ENCODE measurements around the gene ZFP57. TPM values are rescaled to one million over a fixed set of nuclear protein-coding genes. Genes with fewer than 3 reads are reported as not detected.

ZFP57 gene
- total RNA-seq, 4 donors from 2014 or later = not detected

- Histone ChIP-seq H3K9me3 (no peaks in the 10 kb centered on the region), H3K4me1 (no peaks in the 10 kb centered on the region), H3K27me3 (no peaks in the 10 kb centered on the region), H3K36me3 (no peaks in the 10 kb centered on the region), H3K4me3 (replicated peaks in 1 of 3) (no peak overlapping the region), H3K27ac (no peak overlapping the region)
- DNase-seq = no peak
- 83 to 86% methylated on average over 10 of the region's 10 CpGs for WGBS, 2 donors
- intact Hi-C loops (cut with DNase I) = no loop called here
- TF ChIP-seq POLR2A (IDR thresholded peaks at IDR 0.05) (no peak), CTCF (IDR thresholded peaks at IDR 0.05) (no peak)
Observed at GRCh38 chr6:29652198-29652584, 28.8 kb downstream of the ZFP57 start.

GRCh38 chr6:29651413-29652197, 29.3 kb downstream of the ZFP57 start:
- no peak for DNase-seq
- H3K27me3 ChIP-seq = no peaks in the 10 kb centered on the region
- H3K4me3 ChIP-seq (replicated peaks in 1 of 3) = no peak overlapping the region
- WGBS, 2 donors = 75 to 76% methylated on average over 8 of the region's 8 CpGs
- no peaks in the 10 kb centered on the region for H3K36me3 ChIP-seq
- no peaks in the 10 kb centered on the region for H3K9me3 ChIP-seq
- H3K27ac ChIP-seq = no peak overlapping the region
- TF ChIP-seq CTCF (IDR thresholded peaks at IDR 0.05) (peak in 5 of 6 experiments; percentile 27 to 57 (median 48)), POLR2A (IDR thresholded peaks at IDR 0.05) (no peak)
- H3K4me1 ChIP-seq = no peaks in the 10 kb centered on the region
- intact Hi-C loops (cut with DNase I) = no loop called here

GRCh38 chr6:29649701-29650673, 31.0 kb downstream of the ZFP57 start:
- peak; percentile 65 to 96 (median 91) for TF ChIP-seq CTCF (IDR thresholded peaks at IDR 0.05)
- TF ChIP-seq POLR2A (IDR thresholded peaks at IDR 0.05) = peak in 1 of 2 donors; percentile 99

GRCh38 chr6:29647927-29648642, 32.9 kb downstream of the ZFP57 start:
- no peaks in the 10 kb centered on the region for H3K27me3 ChIP-seq
- TF ChIP-seq POLR2A (IDR thresholded peaks at IDR 0.05) (no peak), CTCF (IDR thresholded peaks at IDR 0.05) (peak in 5 of 6 experiments; percentile 10 to 48 (median 34))
- 90 to 96% methylated on average over 23 of the region's 23 CpGs for WGBS, 2 donors
- H3K4me1 ChIP-seq = no peaks in the 10 kb centered on the region
- H3K36me3 ChIP-seq = no peaks in the 10 kb centered on the region
- H3K4me3 ChIP-seq (replicated peaks in 1 of 3) = no peak overlapping the region
- no peak overlapping the region for H3K27ac ChIP-seq
- no peaks in the 10 kb centered on the region for H3K9me3 ChIP-seq
- DNase-seq = no peak
- intact Hi-C loops (cut with DNase I) = no loop called here

More at GRCh38 chr6:29649701-29650673, 31.0 kb downstream of the ZFP57 start:
- Histone ChIP-seq H3K4me3 (replicated peaks in 1 of 3) (peak overlapping the region; percentile 14 to 59 (median 40)), H3K36me3 (no peaks in the 10 kb centered on the region), H3K9me3 (no peaks in the 10 kb centered on the region), H3K27ac (peak overlapping the region; percentile 90 to 95 (median 93)), H3K27me3 (no peaks in the 10 kb centered on the region), H3K4me1 (no peaks in the 10 kb centered on the region)
- DNase-seq = peak; percentile 98 to 99
- intact Hi-C loops (cut with DNase I) = no loop called here
- 4 to 5% methylated on average over 30 to 33 of the region's 33 CpGs for WGBS, 2 donors
